OCI-LY3 (cell line): ENCODE measurements around the gene NUTF2.

Experiments
- EZH2phosphoT487 ChIP-seq: fragments of 200-600 bp; shearing (Covaris generic); IDR thresholded peaks from 2 replicates; pipeline ENCODE4 v1.6.1; 2018; ENCODE audit warnings: antibody characterized with exemption, mixed run types, low read depth
- TF ChIP-seq, protein P1 (sequence below): fragments of 200-600, 300-600 bp; sonication (generic); IDR thresholded peaks from 2 replicates; pipeline ENCODE4 v1.5.1; 2014; ENCODE audit warnings: antibody characterized with exemption, low read length, low read depth

DNA sequence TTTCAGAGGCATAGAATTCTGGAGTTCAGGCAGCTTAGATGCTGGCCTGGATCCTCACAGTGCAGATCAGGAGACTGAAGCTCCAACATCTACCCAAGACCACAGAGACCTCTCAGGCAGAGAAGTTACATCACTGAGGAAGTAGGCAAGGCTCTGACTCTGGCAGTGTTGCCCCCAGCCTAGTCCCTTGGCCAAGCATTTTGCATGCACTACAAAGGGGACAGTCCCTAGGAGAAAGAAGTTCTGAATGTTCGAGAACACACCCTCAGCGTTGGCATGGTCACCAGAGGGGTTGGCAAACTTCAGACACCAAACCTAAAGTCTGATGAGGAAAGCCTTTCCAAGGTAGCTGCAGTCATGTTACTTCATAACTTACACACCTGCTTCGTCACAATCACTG, 42.8 kb upstream of the NUTF2 start:
- TF ChIP-seq, protein P1, sequence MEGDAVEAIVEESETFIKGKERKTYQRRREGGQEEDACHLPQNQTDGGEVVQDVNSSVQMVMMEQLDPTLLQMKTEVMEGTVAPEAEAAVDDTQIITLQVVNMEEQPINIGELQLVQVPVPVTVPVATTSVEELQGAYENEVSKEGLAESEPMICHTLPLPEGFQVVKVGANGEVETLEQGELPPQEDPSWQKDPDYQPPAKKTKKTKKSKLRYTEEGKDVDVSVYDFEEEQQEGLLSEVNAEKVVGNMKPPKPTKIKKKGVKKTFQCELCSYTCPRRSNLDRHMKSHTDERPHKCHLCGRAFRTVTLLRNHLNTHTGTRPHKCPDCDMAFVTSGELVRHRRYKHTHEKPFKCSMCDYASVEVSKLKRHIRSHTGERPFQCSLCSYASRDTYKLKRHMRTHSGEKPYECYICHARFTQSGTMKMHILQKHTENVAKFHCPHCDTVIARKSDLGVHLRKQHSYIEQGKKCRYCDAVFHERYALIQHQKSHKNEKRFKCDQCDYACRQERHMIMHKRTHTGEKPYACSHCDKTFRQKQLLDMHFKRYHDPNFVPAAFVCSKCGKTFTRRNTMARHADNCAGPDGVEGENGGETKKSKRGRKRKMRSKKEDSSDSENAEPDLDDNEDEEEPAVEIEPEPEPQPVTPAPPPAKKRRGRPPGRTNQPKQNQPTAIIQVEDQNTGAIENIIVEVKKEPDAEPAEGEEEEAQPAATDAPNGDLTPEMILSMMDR = no peak
- TF ChIP-seq EZH2phosphoT487 = no peak
